HEK293 (cell line): ENCODE data around the gene CAMK1.

Source experiments
- CTCF ChIA-PET: fragments of 350-600 bp; formaldehyde crosslinking; extraction: SDS; loops from one replicate; lab custom pipeline; 2021; ENCODE audit warnings: antibody characterized with exemption; lab: Yijun Ruan, JAX
- POLR2A ChIA-PET: fragments of 300-600 bp; formaldehyde crosslinking; extraction: SDS; loops from one replicate; lab custom pipeline; 2020; ENCODE audit warnings: antibody characterized with exemption, inconsistent platforms; lab: Yijun Ruan, JAX
- H3K27ac ChIP-seq: fragments of 200-500 bp; sonication (Bioruptor generic); 2 replicates; pipeline ENCODE4 v1.5.1; 2014; ENCODE audit warnings: low read depth, low read length, control low read depth, inconsistent platforms; ENCODE audit errors: extremely low read depth
- H3K36me3 ChIP-seq, 2 experiments: fragments of 200-500 bp in 1 of 2; sonication (Bioruptor generic) in 1 of 2; 1 replicate in 1 of 2; 2 replicates in 1 of 2; pipeline ENCODE4 v1.5.1; 2014 to 2017; ENCODE audit warnings: inconsistent platforms in 2 of 2, low read length in 2 of 2; ENCODE audit not compliant: control insufficient read depth in 2 of 2, insufficient read depth in 1 of 2
- H3K4me1 ChIP-seq: fragments of 200-500 bp; sonication (Bioruptor generic); 2 replicates; pipeline ENCODE4 v1.5.1; 2014; ENCODE audit warnings: mild to moderate bottlenecking, low read length, inconsistent platforms; ENCODE audit not compliant: control insufficient read depth, insufficient read depth
- H3K4me3 ChIP-seq: 2 replicates; pipeline ENCODE4 v1.5.1; 2011; ENCODE audit warnings: low read depth, mild to moderate bottlenecking, control low read depth, low read length, moderate library complexity
- H3K9me3 ChIP-seq: fragments of 200-500 bp; sonication (Bioruptor generic); 2 replicates; pipeline ENCODE4 v1.5.1; 2014; ENCODE audit warnings: low read depth, low read length, inconsistent platforms; ENCODE audit not compliant: control insufficient read depth, insufficient read depth
- GLIS1 ChIP-seq: fragments of 450-650 bp; formaldehyde crosslinking; IDR thresholded peaks from 2 replicates; pipeline ENCODE4 v1.5.1; 2016; ENCODE audit warnings: missing biosample characterization, missing genetic modification characterization
- HOXC10 ChIP-seq: sonication (generic); formaldehyde crosslinking; IDR thresholded peaks from 2 replicates; pipeline ENCODE4 v1.8.1; 2023; ENCODE audit warnings: mild to moderate bottlenecking, missing genetic modification reagents
- SCRT1 ChIP-seq: fragments of 450-650 bp; formaldehyde crosslinking; IDR thresholded peaks from 2 replicates; pipeline ENCODE4 v1.5.1; 2016; ENCODE audit warnings: missing biosample characterization, missing genetic modification characterization, borderline replicate concordance
- TRIM28 ChIP-seq: IDR thresholded peaks from 2 replicates; pipeline ENCODE4 v1.6.1; 2011; ENCODE audit warnings: low read length, control low read depth, borderline replicate concordance
- ZBTB17 ChIP-seq: fragments of 450-650 bp; formaldehyde crosslinking; IDR thresholded peaks from 2 replicates; pipeline ENCODE4 v1.5.1; 2016; ENCODE audit warnings: missing biosample characterization, missing genetic modification characterization
- ZFP41 ChIP-seq: fragments of 450-650 bp; formaldehyde crosslinking; IDR thresholded peaks from 2 replicates; pipeline ENCODE4 v1.5.1; 2016; ENCODE audit warnings: missing biosample characterization, missing genetic modification characterization, borderline replicate concordance
- ZNF311 ChIP-seq: fragments of 450-650 bp; formaldehyde crosslinking; IDR thresholded peaks from 2 replicates; pipeline ENCODE4 v1.5.1; 2017; ENCODE audit warnings: missing biosample characterization, missing genetic modification characterization, borderline replicate concordance
- ZNF341 ChIP-seq: fragments of 450-650 bp; formaldehyde crosslinking; IDR thresholded peaks from 2 replicates; pipeline ENCODE4; 2016; ENCODE audit warnings: low read depth, missing biosample characterization, missing genetic modification characterization
- ZNF404 ChIP-seq: fragments of 450-650 bp; formaldehyde crosslinking; IDR thresholded peaks from 2 replicates; pipeline ENCODE4 v1.5.1; 2017; ENCODE audit warnings: missing biosample characterization, missing genetic modification characterization
- ZNF548 ChIP-seq: fragments of 450-650 bp; formaldehyde crosslinking; IDR thresholded peaks from 2 replicates; pipeline ENCODE4 v1.5.1; 2016; ENCODE audit warnings: missing biosample characterization, missing genetic modification characterization
- ZNF549 ChIP-seq: fragments of 450-650 bp; IDR thresholded peaks from 2 replicates; pipeline ENCODE4 v1.5.1; 2018; ENCODE audit warnings: missing biosample characterization, missing genetic modification characterization, mild to moderate bottlenecking, inconsistent platforms, moderate library complexity
- ZNF558 ChIP-seq: fragments of 450-650 bp; formaldehyde crosslinking; IDR thresholded peaks from 2 replicates; pipeline ENCODE4 v1.5.1; 2016; ENCODE audit warnings: missing biosample characterization, missing genetic modification characterization
- ZNF561 ChIP-seq: fragments of 450-650 bp; IDR thresholded peaks from 2 replicates; pipeline ENCODE4 v1.5.1; 2018; ENCODE audit warnings: missing biosample characterization, missing genetic modification characterization, borderline replicate concordance
- ZNF701 ChIP-seq: fragments of 450-650 bp; formaldehyde crosslinking; IDR thresholded peaks from 2 replicates; pipeline ENCODE4 v1.5.1; 2016; ENCODE audit warnings: missing biosample characterization, missing genetic modification characterization
- TF ChIP-seq, protein P1 (sequence below): fragments of 450-650 bp; formaldehyde crosslinking; IDR thresholded peaks from 2 replicates; pipeline ENCODE4 v1.5.1; 2016; ENCODE audit warnings: missing biosample characterization, missing genetic modification characterization
- TF ChIP-seq, protein P2 (sequence below): fragments of 450-650 bp; formaldehyde crosslinking; IDR thresholded peaks from 2 replicates; pipeline ENCODE4 v1.5.1; 2016; ENCODE audit warnings: missing biosample characterization, missing genetic modification characterization
- TF ChIP-seq, protein P3 (sequence below): fragments of 450-650 bp; formaldehyde crosslinking; conservative IDR thresholded peaks from 2 replicates; pipeline ENCODE4 v1.5.1; 2016; ENCODE audit warnings: low read depth, missing biosample characterization, missing genetic modification characterization
- TF ChIP-seq, protein P4 (sequence below): fragments of 450-650 bp; formaldehyde crosslinking; IDR thresholded peaks from 2 replicates; pipeline ENCODE4 v1.5.1; 2017; ENCODE audit warnings: missing biosample characterization, missing genetic modification characterization

Gene CAMK1

DNA sequence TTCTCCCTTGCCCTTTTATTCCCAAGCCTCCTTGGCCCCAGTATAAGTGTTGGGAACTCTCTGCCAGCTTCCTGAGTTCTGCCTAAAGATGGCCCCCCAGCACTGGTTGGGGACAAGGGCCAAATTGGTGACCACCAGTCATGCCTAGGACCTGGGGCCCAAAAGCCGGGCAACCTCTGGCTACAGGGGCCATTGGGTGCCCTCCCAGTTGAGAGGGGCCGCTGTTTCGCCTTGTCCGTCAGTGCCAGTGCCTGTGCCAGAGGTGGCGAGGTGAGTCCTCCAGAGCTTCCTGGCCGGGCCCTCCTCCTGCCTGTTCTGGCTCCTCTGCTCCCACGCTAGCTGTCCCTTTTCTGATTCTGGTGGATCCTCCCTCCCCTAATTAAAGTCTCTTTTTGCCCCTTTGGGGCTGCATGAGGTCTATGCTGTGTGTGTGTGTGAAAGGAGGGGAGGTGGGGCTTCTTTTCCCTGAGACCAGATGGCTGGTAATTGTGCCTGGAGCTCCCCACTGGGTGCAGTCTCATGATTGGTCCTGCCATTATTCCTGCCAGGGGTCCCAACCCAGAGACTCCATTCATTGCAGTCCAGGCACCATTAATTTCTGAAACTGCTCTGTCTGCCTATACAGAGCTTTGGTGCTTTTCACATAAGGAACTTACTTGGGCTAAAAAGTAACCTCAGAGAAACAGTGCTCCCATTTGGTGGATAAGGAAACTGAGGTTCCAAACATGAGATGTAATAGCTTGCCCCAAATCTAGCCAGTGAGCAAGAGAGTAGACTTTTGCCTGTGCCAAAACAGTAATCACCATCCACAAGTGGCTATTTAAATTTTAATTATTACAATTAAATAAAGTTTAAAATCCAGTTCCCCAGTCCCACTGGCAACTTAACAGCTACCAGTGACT lies 37.2 kb upstream of the CAMK1 start:
- TF ChIP-seq ZNF341 (tag by site-specific recombination), result no peak
- TF ChIP-seq, protein P1, sequence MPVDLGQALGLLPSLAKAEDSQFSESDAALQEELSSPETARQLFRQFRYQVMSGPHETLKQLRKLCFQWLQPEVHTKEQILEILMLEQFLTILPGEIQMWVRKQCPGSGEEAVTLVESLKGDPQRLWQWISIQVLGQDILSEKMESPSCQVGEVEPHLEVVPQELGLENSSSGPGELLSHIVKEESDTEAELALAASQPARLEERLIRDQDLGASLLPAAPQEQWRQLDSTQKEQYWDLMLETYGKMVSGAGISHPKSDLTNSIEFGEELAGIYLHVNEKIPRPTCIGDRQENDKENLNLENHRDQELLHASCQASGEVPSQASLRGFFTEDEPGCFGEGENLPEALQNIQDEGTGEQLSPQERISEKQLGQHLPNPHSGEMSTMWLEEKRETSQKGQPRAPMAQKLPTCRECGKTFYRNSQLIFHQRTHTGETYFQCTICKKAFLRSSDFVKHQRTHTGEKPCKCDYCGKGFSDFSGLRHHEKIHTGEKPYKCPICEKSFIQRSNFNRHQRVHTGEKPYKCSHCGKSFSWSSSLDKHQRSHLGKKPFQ (tag by site-specific recombination), result no peak
- H3K4me3 ChIP-seq, result no peak overlapping the region
- POLR2A ChIA-PET, result interaction anchor here (0.6 to 3.6 kb wide), 3 partner anchors 12 to 241 kb away, joined by 3 to 18 read pairs (median 4); partner anchors contain the start of genes ARPC4 and TADA3
- CTCF ChIA-PET, result interaction anchor here (0.6 to 1.5 kb wide), 3 partner anchors 63 to 932 kb away, joined by 3 to 5 read pairs (median 3); no protein-coding TSS in a partner anchor
- H3K27ac ChIP-seq, result no peak overlapping the region
- H3K9me3 ChIP-seq, result no peaks in the 10 kb centered on the region
- peaks cover 22 to 82% of the 10 kb centered on the region in 2 experiments for H3K36me3 ChIP-seq
- peaks cover 6% of the 10 kb centered on the region; the same call in 1 of the 2 replicates for H3K4me1 ChIP-seq

DNA sequence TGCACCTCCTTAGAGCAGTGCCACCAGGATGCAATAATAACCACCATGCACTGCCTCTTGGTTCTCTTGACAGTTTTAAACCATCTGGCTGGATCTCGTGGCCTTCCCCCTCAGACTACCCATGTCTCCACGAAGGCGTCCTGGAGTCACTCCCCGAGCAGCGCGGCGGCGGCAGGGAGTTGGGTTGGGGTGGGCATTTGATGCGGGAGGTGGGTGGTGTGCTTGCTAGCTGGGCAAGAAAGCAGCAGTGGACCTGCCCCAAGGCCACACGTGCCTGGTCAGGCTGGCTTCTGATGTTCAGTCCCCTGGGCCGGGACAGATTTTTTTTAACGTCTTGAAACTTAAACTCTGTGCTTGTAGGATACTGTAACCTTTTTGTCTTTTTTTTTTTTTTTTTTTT lies 36.4 kb upstream of the CAMK1 start:
- CTCF ChIA-PET, result interaction anchor here (1.5 kb wide), 1 partner anchor 302 kb away, joined by 5 read pairs; no protein-coding TSS in a partner anchor
- H3K27ac ChIP-seq, result no peak overlapping the region
- TF ChIP-seq ZFP41 (tag by site-specific recombination), result no peak
- TF ChIP-seq, protein P1 (tag by site-specific recombination), result no peak
- no peak for TF ChIP-seq ZNF549
- no peak for TF ChIP-seq ZNF558 (tag by site-specific recombination)
- TF ChIP-seq GLIS1 (tag by site-specific recombination), result no peak
- no peak for TF ChIP-seq ZBTB17 (tag by site-specific recombination)
- TF ChIP-seq SCRT1 (tag by site-specific recombination), result no peak
- TF ChIP-seq, protein P2, sequence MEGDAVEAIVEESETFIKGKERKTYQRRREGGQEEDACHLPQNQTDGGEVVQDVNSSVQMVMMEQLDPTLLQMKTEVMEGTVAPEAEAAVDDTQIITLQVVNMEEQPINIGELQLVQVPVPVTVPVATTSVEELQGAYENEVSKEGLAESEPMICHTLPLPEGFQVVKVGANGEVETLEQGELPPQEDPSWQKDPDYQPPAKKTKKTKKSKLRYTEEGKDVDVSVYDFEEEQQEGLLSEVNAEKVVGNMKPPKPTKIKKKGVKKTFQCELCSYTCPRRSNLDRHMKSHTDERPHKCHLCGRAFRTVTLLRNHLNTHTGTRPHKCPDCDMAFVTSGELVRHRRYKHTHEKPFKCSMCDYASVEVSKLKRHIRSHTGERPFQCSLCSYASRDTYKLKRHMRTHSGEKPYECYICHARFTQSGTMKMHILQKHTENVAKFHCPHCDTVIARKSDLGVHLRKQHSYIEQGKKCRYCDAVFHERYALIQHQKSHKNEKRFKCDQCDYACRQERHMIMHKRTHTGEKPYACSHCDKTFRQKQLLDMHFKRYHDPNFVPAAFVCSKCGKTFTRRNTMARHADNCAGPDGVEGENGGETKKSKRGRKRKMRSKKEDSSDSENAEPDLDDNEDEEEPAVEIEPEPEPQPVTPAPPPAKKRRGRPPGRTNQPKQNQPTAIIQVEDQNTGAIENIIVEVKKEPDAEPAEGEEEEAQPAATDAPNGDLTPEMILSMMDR (tag by site-specific recombination), result no peak
- TF ChIP-seq ZNF701 (tag by site-specific recombination), result no peak
- TF ChIP-seq, all 188 proteins: peak for 0
- Histone ChIP-seq H3K4me3 (no peak overlapping the region), H3K36me3 (peaks cover 30 to 83% of the 10 kb centered on the region in 2 experiments), H3K9me3 (no peaks in the 10 kb centered on the region), H3K4me1 (peaks cover 6% of the 10 kb centered on the region; the same call in 1 of the 2 replicates)
- POLR2A ChIA-PET, result no interaction called here

DNA sequence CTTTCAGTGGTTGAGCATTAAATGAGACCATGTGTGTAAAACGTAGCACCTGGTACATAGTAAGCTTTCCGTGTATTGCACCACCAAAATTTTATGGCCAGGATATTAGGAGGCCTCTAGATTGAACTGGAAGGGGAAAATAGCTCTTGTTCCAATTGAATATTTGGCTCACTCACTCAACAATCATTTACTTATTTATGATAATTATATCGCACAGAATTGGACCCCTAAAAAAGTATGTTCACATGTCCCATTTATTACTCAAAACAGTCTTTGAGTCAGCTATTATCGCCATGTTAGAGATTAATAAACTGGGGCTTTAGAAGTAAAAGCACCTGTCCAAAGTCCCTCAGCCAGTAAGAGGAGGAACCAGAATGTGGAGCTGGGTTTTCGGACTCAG lies 35.2 kb upstream of the CAMK1 start:
- POLR2A ChIA-PET, result interaction anchor here (0.6 to 2.3 kb wide), 2 partner anchors 12 to 20 kb away, joined by 6 to 14 read pairs; partner anchors contain the start of genes ARPC4 and TADA3

More for the DNA sequence above, 35.2 kb upstream of the CAMK1 start:
- TF ChIP-seq ZNF404 (tag by site-specific recombination), result no peak
- TF ChIP-seq HOXC10 (CRISPR knock-in tag), result no peak
- no peak for TF ChIP-seq ZNF548
- TF ChIP-seq, protein P3, sequence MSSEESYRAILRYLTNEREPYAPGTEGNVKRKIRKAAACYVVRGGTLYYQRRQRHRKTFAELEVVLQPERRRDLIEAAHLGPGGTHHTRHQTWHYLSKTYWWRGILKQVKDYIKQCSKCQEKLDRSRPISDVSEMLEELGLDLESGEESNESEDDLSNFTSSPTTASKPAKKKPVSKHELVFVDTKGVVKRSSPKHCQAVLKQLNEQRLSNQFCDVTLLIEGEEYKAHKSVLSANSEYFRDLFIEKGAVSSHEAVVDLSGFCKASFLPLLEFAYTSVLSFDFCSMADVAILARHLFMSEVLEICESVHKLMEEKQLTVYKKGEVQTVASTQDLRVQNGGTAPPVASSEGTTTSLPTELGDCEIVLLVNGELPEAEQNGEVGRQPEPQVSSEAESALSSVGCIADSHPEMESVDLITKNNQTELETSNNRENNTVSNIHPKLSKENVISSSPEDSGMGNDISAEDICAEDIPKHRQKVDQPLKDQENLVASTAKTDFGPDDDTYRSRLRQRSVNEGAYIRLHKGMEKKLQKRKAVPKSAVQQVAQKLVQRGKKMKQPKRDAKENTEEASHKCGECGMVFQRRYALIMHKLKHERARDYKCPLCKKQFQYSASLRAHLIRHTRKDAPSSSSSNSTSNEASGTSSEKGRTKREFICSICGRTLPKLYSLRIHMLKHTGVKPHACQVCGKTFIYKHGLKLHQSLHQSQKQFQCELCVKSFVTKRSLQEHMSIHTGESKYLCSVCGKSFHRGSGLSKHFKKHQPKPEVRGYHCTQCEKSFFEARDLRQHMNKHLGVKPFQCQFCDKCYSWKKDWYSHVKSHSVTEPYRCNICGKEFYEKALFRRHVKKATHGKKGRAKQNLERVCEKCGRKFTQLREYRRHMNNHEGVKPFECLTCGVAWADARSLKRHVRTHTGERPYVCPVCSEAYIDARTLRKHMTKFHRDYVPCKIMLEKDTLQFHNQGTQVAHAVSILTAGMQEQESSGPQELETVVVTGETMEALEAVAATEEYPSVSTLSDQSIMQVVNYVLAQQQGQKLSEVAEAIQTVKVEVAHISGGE (tag by site-specific recombination), result no peak
- TF ChIP-seq ZNF311 (tag by site-specific recombination), result no peak
- TF ChIP-seq, protein P4, sequence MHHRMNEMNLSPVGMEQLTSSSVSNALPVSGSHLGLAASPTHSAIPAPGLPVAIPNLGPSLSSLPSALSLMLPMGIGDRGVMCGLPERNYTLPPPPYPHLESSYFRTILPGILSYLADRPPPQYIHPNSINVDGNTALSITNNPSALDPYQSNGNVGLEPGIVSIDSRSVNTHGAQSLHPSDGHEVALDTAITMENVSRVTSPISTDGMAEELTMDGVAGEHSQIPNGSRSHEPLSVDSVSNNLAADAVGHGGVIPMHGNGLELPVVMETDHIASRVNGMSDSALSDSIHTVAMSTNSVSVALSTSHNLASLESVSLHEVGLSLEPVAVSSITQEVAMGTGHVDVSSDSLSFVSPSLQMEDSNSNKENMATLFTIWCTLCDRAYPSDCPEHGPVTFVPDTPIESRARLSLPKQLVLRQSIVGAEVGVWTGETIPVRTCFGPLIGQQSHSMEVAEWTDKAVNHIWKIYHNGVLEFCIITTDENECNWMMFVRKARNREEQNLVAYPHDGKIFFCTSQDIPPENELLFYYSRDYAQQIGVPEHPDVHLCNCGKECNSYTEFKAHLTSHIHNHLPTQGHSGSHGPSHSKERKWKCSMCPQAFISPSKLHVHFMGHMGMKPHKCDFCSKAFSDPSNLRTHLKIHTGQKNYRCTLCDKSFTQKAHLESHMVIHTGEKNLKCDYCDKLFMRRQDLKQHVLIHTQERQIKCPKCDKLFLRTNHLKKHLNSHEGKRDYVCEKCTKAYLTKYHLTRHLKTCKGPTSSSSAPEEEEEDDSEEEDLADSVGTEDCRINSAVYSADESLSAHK (tag by site-specific recombination), result no peak
- no peak for TF ChIP-seq ZNF561 (tag by site-specific recombination)
- no peak for TF ChIP-seq TRIM28
- CTCF ChIA-PET, result interaction anchor here (0.6 kb wide), 1 partner anchor 12 kb away, joined by 3 read pairs; the partner anchor contains the start of gene ARPC4
- Histone ChIP-seq H3K4me3 (no peak overlapping the region), H3K36me3 (peaks cover 42 to 88% of the 10 kb centered on the region in 2 experiments), H3K9me3 (no peaks in the 10 kb centered on the region), H3K4me1 (peaks cover 6% of the 10 kb centered on the region; the same call in 1 of the 2 replicates), H3K27ac (no peak overlapping the region)
